HEK293T (cell line): ENCODE data around the gene DNAH8.

Experiments used
- CTCF ChIA-PET: fragments of 350-600 bp; formaldehyde crosslinking; extraction: SDS; loops from one replicate; lab custom pipeline; 2021; ENCODE audit warnings: antibody characterized with exemption, inconsistent platforms; lab: Yijun Ruan, JAX
- POLR2A ChIA-PET: fragments of 350-600 bp; formaldehyde crosslinking; extraction: SDS; loops from one replicate; lab custom pipeline; 2020; ENCODE audit warnings: antibody characterized with exemption, inconsistent platforms; lab: Yijun Ruan, JAX
- DNase-seq: peaks from one replicate; pipeline ENCODE4 v3.0.0; 2012; ENCODE audit warnings: mixed read lengths; ENCODE audit errors: extremely low spot score
- ARNT ChIP-seq: fragments of 450-650 bp; IDR thresholded peaks from 2 replicates; pipeline ENCODE4 v1.6.1; 2017; ENCODE audit warnings: mild to moderate bottlenecking
- BHLHE40 ChIP-seq: fragments of 450-650 bp; IDR thresholded peaks from 2 replicates; pipeline ENCODE4 v1.6.1; 2016; ENCODE audit warnings: mild to moderate bottlenecking, moderate library complexity, borderline replicate concordance
- CTBP1 ChIP-seq: fragments of 450-650 bp; IDR thresholded peaks from 2 replicates; pipeline ENCODE4 v1.6.1; 2016; ENCODE audit warnings: borderline replicate concordance
- ELF4 ChIP-seq: fragments of 450-650 bp; IDR thresholded peaks from 2 replicates; pipeline ENCODE4 v1.6.1; 2017; ENCODE audit warnings: antibody characterized with exemption
- FOXA1 ChIP-seq: fragments of 450-650 bp; IDR thresholded peaks from 2 replicates; pipeline ENCODE4 v1.6.1; 2016; ENCODE audit warnings: mild to moderate bottlenecking
- FOXK2 ChIP-seq: fragments of 450-650 bp; IDR thresholded peaks from 2 replicates; pipeline ENCODE4 v1.6.1; 2016; ENCODE audit warnings: mild to moderate bottlenecking
- FOXM1 ChIP-seq: fragments of 450-650 bp; IDR thresholded peaks from 2 replicates; pipeline ENCODE4 v1.6.1; 2017; ENCODE audit warnings: mild to moderate bottlenecking, borderline replicate concordance
- HDGF ChIP-seq: fragments of 450-650 bp; IDR thresholded peaks from 2 replicates; pipeline ENCODE4 v1.6.1; 2017; ENCODE audit warnings: antibody characterized with exemption, borderline replicate concordance
- L3MBTL2 ChIP-seq: fragments of 450-650 bp; conservative IDR thresholded peaks from 2 replicates; pipeline ENCODE4 v1.6.1; 2016; ENCODE audit warnings: mild to moderate bottlenecking
- LEF1 ChIP-seq: fragments of 450-650 bp; IDR thresholded peaks from 2 replicates; pipeline ENCODE4 v1.6.1; 2017; ENCODE audit warnings: mild to moderate bottlenecking, borderline replicate concordance
- NFRKB ChIP-seq: fragments of 450-650 bp; IDR thresholded peaks from 2 replicates; pipeline ENCODE4 v1.6.1; 2016; ENCODE audit warnings: mild to moderate bottlenecking, moderate library complexity
- PKNOX1 ChIP-seq: fragments of 450-650 bp; IDR thresholded peaks from 2 replicates; pipeline ENCODE4 v1.6.1; 2016
- SP1 ChIP-seq: fragments of 450-650 bp; IDR thresholded peaks from 2 replicates; pipeline ENCODE4 v1.6.1; 2017
- SUZ12 ChIP-seq: fragments of 450-650 bp; IDR thresholded peaks from 2 replicates; pipeline ENCODE4 v1.6.1; 2016; ENCODE audit warnings: mild to moderate bottlenecking
- TARDBP ChIP-seq: fragments of 450-650 bp; IDR thresholded peaks from 2 replicates; pipeline ENCODE4 v1.6.1; 2016
- ZNF384 ChIP-seq: fragments of 450-650 bp; IDR thresholded peaks from 2 replicates; pipeline ENCODE4 v1.6.1; 2016

DNAH8 gene

GRCh38 chr6:38924791-38925509 is 209.8 kb downstream of the DNAH8 start:
- no peak for TF ChIP-seq ARNT
- TF ChIP-seq BHLHE40 = no peak
- no peak for TF ChIP-seq FOXK2
- TF ChIP-seq FOXA1 = no peak
- no peak for TF ChIP-seq HDGF
- no peak for TF ChIP-seq ZNF384
- no peak for TF ChIP-seq CTBP1
- no peak for TF ChIP-seq TARDBP
- TF ChIP-seq LEF1 = no peak
- DNase-seq = no peak
- ChIA-PET POLR2A (interaction anchor here (0.6 to 0.9 kb wide), 2 partner anchors 26 to 216 kb away, joined by 3 read pairs; no protein-coding TSS in a partner anchor), CTCF (no interaction called here)

- ChIA-PET CTCF (no interaction called here), POLR2A (no interaction called here)
- TF ChIP-seq PKNOX1 (no peak), HDGF (no peak), SUZ12 (no peak), SP1 (no peak), CTBP1 (no peak), NFRKB (no peak), ELF4 (no peak), ARNT (no peak), L3MBTL2 (no peak), FOXM1 (no peak), FOXA1 (no peak), ZNF384 (no peak), FOXK2 (no peak), LEF1 (no peak), TARDBP (no peak), BHLHE40 (no peak)
- DNase-seq = no peak
Measured at GRCh38 chr6:38929560-38929959, 214.4 kb downstream of the DNAH8 start.

- TF ChIP-seq SP1 (no peak), PKNOX1 (no peak), LEF1 (no peak), ZNF384 (no peak), NFRKB (no peak), FOXK2 (no peak), FOXM1 (no peak), BHLHE40 (no peak), L3MBTL2 (no peak), ARNT (no peak), SUZ12 (no peak), HDGF (no peak), CTBP1 (no peak), ELF4 (no peak), TARDBP (no peak), FOXA1 (no peak)
- CTCF ChIA-PET = interaction anchor here (0.5 to 0.8 kb wide), 3 partner anchors 10 to 379 kb away, joined by 3 to 5 read pairs (median 3); no protein-coding TSS in a partner anchor
- peak; percentile 22 for DNase-seq
- POLR2A ChIA-PET = no interaction called here
Measured at GRCh38 chr6:38933426-38933825, 218.3 kb downstream of the DNAH8 start.

- ChIA-PET CTCF (no interaction called here), POLR2A (no interaction called here)
- no peak for TF ChIP-seq FOXK2
- TF ChIP-seq PKNOX1 = no peak
- no peak for TF ChIP-seq SUZ12
- no peak for TF ChIP-seq ELF4
- no peak for TF ChIP-seq FOXM1
- no peak for TF ChIP-seq CTBP1
- TF ChIP-seq NFRKB = no peak
- TF ChIP-seq LEF1 = no peak
- no peak for TF ChIP-seq ZNF384
- TF ChIP-seq L3MBTL2 = no peak
- no peak for TF ChIP-seq TARDBP
- TF ChIP-seq SP1 = no peak
- no peak for DNase-seq
Measured at GRCh38 chr6:38935051-38935450, 219.9 kb downstream of the DNAH8 start.

GRCh38 chr6:38937839-38938613 is 222.9 kb downstream of the DNAH8 start:
- no peak for DNase-seq
- ChIA-PET CTCF (no interaction called here), POLR2A (no interaction called here)
- TF ChIP-seq LEF1 (no peak), SUZ12 (no peak), NFRKB (no peak), PKNOX1 (no peak)
